HepG2 (cell line): ENCODE results near the gene OR5AL1. TPM values are rescaled to one million over a fixed set of nuclear protein-coding genes. Genes with fewer than 3 reads are reported as not detected.

Experiments
- polyA plus RNA-seq, 8 experiments: library from polyadenylated mRNA; depleted of rRNA in 3 of 8; stranded (reverse) in 7 of 8; unstranded in 1 of 8; fragments of >200 nt; fragmentation: Illumina TruSeq in 4 of 8; extraction: Trizol in 4 of 8; gene quantifications; 2 replicates each; pipeline versions ENCODE4 v1.2.1 to v1.2.3, GENCODE V29; 2011 to 2016; ENCODE audit warnings: low read depth in 4 of 8, missing spikeins in 1 of 8, mixed read lengths in 1 of 8; ENCODE audit not compliant: insufficient read depth in 1 of 8
- total RNA-seq, 5 experiments: library from RNA; depleted of rRNA; stranded (reverse); fragments of >200 nt; fragmentation: Illumina TruSeq; extraction: Trizol; gene quantifications; 2 replicates each; pipeline ENCODE4 v1.2.3, GENCODE V29; 2016; ENCODE audit warnings: low read depth in 1 of 5

Gene OR5AL1
- total and polyA plus RNA-seq, 2 of the 13 experiments (the other 11 are each of a cell fraction or from before 2014, with no cell fraction given), result not detected

Other genes starting within 250 kb of the OR5AL1 start
- gene OR5J2, start 236.1 kb upstream of the OR5AL1 start, total RNA-seq (2016; rRNA removed; fragmentation: Illumina TruSeq; extraction: Trizol), result not detected in 2 replicates
- not detected in 2 replicates for gene OR5J2, start 236.1 kb upstream of the OR5AL1 start, polyA plus RNA-seq (2011; rRNA removed)
- not detected in 2 replicates for gene OR5T2, start 178.4 kb upstream of the OR5AL1 start, total RNA-seq (2016; rRNA removed; fragmentation: Illumina TruSeq; extraction: Trizol)
- not detected in 2 replicates for gene OR5T2, start 178.4 kb upstream of the OR5AL1 start, polyA plus RNA-seq (2011; rRNA removed)
- not detected in 2 replicates for gene OR5T3, start 160.4 kb upstream of the OR5AL1 start, total RNA-seq (2016; rRNA removed; fragmentation: Illumina TruSeq; extraction: Trizol)
- not detected in 2 replicates for gene OR5T3, start 160.4 kb upstream of the OR5AL1 start, polyA plus RNA-seq (2011; rRNA removed)
- not detected in 2 replicates for gene OR5T1, start 138.5 kb upstream of the OR5AL1 start, total RNA-seq (2016; rRNA removed; fragmentation: Illumina TruSeq; extraction: Trizol)
- gene OR5T1, start 138.5 kb upstream of the OR5AL1 start, polyA plus RNA-seq (2011; rRNA removed), result not detected in 2 replicates
- gene OR8H1, start 120.4 kb upstream of the OR5AL1 start, total RNA-seq (2016; rRNA removed; fragmentation: Illumina TruSeq; extraction: Trizol), result not detected in 2 replicates
- gene OR8H1, start 120.4 kb upstream of the OR5AL1 start, polyA plus RNA-seq (2011; rRNA removed), result not detected in 2 replicates
- not detected in 2 replicates for gene OR8K3, start 97.6 kb upstream of the OR5AL1 start, total RNA-seq (2016; rRNA removed; fragmentation: Illumina TruSeq; extraction: Trizol)
- not detected in 2 replicates for gene OR8K3, start 97.6 kb upstream of the OR5AL1 start, polyA plus RNA-seq (2011; rRNA removed)
- gene OR8K1, start 66.7 kb upstream of the OR5AL1 start, total RNA-seq (2016; rRNA removed; fragmentation: Illumina TruSeq; extraction: Trizol), result not detected in 2 replicates
- gene OR8K1, start 66.7 kb upstream of the OR5AL1 start, polyA plus RNA-seq (2011; rRNA removed), result not detected in 2 replicates
- not detected in 2 replicates for gene OR8J1, start 58.4 kb upstream of the OR5AL1 start, total RNA-seq (2016; rRNA removed; fragmentation: Illumina TruSeq; extraction: Trizol)
- not detected in 2 replicates for gene OR8J1, start 58.4 kb upstream of the OR5AL1 start, polyA plus RNA-seq (2011; rRNA removed)
- gene OR8U1, start 37.1 kb upstream of the OR5AL1 start, total RNA-seq (2016; rRNA removed; fragmentation: Illumina TruSeq; extraction: Trizol), result not detected in 2 replicates
- gene OR8U1, start 37.1 kb upstream of the OR5AL1 start, polyA plus RNA-seq (2011; rRNA removed), result not detected in 2 replicates
- not detected in 2 replicates for gene OR5M3, start 60.7 kb downstream of the OR5AL1 start, total RNA-seq (2016; rRNA removed; fragmentation: Illumina TruSeq; extraction: Trizol)
- not detected in 2 replicates for gene OR5M3, start 60.7 kb downstream of the OR5AL1 start, polyA plus RNA-seq (2011; rRNA removed)
- not detected in 2 replicates for gene OR5M8, start 78.7 kb downstream of the OR5AL1 start, total RNA-seq (2016; rRNA removed; fragmentation: Illumina TruSeq; extraction: Trizol)
- gene OR5M8, start 78.7 kb downstream of the OR5AL1 start, polyA plus RNA-seq (2011; rRNA removed), result not detected in 2 replicates
- not detected in 2 replicates for gene OR5M11, start 130.6 kb downstream of the OR5AL1 start, total RNA-seq (2016; rRNA removed; fragmentation: Illumina TruSeq; extraction: Trizol)
- gene OR5M11, start 130.6 kb downstream of the OR5AL1 start, polyA plus RNA-seq (2011; rRNA removed), result not detected in 2 replicates
- not detected in 2 replicates for gene OR5M10, start 165.0 kb downstream of the OR5AL1 start, total RNA-seq (2016; rRNA removed; fragmentation: Illumina TruSeq; extraction: Trizol)
- not detected in 2 replicates for gene OR5M10, start 165.0 kb downstream of the OR5AL1 start, polyA plus RNA-seq (2011; rRNA removed)
- gene OR5M1, start 202.2 kb downstream of the OR5AL1 start, total RNA-seq (2016; rRNA removed; fragmentation: Illumina TruSeq; extraction: Trizol), result not detected in 2 replicates
- gene OR5M1, start 202.2 kb downstream of the OR5AL1 start, polyA plus RNA-seq (2011; rRNA removed), result not detected in 2 replicates
- gene OR5AP2, start 229.7 kb downstream of the OR5AL1 start, total RNA-seq (2016; rRNA removed; fragmentation: Illumina TruSeq; extraction: Trizol), result not detected in 2 replicates
- not detected in 2 replicates for gene OR5AP2, start 229.7 kb downstream of the OR5AL1 start, polyA plus RNA-seq (2011; rRNA removed)